Measurements from ENCODE around the gene GORASP1. TPM values are rescaled to one million over a fixed set of nuclear protein-coding genes. Genes with fewer than 3 reads are reported as not detected.

GORASP1 gene
- total and polyA plus RNA-seq, 2 of the 13 experiments (the other 11 are each of a cell fraction or from before 2014, with no cell fraction given), result 36.4 to 39.8 TPM

DNA sequence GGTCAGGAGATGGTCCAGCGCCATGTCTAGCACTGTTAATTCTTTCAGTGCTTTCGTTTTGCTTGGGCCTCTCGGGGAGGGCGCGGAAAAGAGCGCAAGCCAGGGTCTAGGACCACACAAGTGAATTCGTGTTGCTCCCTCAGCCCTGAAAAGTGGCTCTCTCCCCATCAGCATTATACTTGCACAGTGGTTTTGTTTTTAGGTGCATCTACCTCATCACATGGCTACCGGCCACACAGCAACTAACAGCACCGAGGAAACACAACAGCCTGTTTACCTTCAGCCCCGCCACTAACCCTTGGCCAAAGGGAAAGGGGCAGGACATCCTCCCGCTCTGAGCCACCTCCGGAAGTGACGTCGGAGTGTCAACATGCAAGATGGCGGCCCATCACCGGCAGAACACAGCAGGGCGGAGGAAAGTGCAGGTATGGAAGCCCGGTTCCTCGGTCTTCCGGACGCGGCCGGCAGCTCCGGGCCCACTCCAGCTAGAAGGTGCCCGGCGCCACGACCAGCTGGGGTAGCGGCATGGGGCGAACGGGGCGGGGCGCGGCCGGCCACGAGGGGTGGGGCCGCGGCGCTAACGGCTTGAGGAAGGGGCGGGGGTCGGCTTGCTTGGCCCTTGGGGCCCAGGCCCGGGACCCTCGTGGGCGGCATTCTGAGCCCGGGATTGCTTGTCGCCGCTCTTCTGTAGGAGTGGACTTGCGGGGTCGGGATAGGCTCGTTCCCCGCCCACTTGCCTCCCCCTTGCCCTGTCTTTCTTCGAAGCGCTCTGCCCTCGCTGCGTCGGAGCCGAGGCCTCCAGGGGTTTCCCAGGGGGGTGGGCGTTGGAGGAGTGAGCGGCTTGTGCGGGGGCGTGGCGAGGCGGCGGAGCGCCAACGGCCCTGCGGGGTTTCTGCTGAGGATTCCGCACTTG is 55.5 kb downstream of the GORASP1 start, which contains the start of the genes SCN11A and WDR48 (continued):
- TF ChIP-seq ZSCAN31 (CRISPR knock-in tag; IDR thresholded peaks at IDR 0.05; ENCODE audit: low read depth) (peak; percentile 65; the same call in 1 of the 2 replicates), ZNF777 (CRISPR knock-in tag; IDR thresholded peaks at IDR 0.05) (peak; percentile 42), SP140L (CRISPR knock-in tag; IDR thresholded peaks at IDR 0.05; ENCODE audit: borderline replicate concordance) (no peak), HNF4A (CRISPR knock-in tag; IDR thresholded peaks at IDR 0.05) (peak; percentile 54), ZFP41 (CRISPR knock-in tag; IDR thresholded peaks at IDR 0.05; ENCODE audit: borderline replicate concordance) (peak; percentile 41; the same call in 1 of the 2 replicates), ZNF260 (CRISPR knock-in tag; IDR thresholded peaks at IDR 0.05; ENCODE audit: borderline replicate concordance, low read depth) (no peak), ETV5 (CRISPR knock-in tag; IDR thresholded peaks at IDR 0.05; ENCODE audit: borderline replicate concordance) (peak; percentile 93), ZNF451 (CRISPR knock-in tag; IDR thresholded peaks at IDR 0.05) (peak; percentile 36; the same call in 1 of the 2 replicates), RXRA (CRISPR knock-in tag; IDR thresholded peaks at IDR 0.05) (no peak), U2AF2 (IDR thresholded peaks at IDR 0.05; ENCODE audit: low read depth, low read length) (no peak), ZNF274 (CRISPR knock-in tag; IDR thresholded peaks at IDR 0.05) (peak; percentile 76; the same call in 1 of the 2 replicates)
- TF ChIP-seq, protein P1, sequence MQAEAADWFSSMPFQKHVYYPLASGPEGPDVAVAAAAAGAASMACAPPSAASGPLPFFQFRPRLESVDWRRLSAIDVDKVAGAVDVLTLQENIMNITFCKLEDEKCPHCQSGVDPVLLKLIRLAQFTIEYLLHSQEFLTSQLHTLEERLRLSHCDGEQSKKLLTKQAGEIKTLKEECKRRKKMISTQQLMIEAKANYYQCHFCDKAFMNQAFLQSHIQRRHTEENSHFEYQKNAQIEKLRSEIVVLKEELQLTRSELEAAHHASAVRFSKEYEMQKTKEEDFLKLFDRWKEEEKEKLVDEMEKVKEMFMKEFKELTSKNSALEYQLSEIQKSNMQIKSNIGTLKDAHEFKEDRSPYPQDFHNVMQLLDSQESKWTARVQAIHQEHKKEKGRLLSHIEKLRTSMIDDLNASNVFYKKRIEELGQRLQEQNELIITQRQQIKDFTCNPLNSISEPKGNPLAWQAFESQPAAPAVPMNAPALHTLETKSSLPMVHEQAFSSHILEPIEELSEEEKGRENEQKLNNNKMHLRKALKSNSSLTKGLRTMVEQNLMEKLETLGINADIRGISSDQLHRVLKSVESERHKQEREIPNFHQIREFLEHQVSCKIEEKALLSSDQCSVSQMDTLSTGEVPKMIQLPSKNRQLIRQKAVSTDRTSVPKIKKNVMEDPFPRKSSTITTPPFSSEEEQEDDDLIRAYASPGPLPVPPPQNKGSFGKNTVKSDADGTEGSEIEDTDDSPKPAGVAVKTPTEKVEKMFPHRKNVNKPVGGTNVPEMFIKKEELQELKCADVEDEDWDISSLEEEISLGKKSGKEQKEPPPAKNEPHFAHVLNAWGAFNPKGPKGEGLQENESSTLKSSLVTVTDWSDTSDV (CRISPR knock-in tag; IDR thresholded peaks at IDR 0.05), result peak; percentile 18; the same call in 1 of the 2 replicates
- TF ChIP-seq, protein P2, sequence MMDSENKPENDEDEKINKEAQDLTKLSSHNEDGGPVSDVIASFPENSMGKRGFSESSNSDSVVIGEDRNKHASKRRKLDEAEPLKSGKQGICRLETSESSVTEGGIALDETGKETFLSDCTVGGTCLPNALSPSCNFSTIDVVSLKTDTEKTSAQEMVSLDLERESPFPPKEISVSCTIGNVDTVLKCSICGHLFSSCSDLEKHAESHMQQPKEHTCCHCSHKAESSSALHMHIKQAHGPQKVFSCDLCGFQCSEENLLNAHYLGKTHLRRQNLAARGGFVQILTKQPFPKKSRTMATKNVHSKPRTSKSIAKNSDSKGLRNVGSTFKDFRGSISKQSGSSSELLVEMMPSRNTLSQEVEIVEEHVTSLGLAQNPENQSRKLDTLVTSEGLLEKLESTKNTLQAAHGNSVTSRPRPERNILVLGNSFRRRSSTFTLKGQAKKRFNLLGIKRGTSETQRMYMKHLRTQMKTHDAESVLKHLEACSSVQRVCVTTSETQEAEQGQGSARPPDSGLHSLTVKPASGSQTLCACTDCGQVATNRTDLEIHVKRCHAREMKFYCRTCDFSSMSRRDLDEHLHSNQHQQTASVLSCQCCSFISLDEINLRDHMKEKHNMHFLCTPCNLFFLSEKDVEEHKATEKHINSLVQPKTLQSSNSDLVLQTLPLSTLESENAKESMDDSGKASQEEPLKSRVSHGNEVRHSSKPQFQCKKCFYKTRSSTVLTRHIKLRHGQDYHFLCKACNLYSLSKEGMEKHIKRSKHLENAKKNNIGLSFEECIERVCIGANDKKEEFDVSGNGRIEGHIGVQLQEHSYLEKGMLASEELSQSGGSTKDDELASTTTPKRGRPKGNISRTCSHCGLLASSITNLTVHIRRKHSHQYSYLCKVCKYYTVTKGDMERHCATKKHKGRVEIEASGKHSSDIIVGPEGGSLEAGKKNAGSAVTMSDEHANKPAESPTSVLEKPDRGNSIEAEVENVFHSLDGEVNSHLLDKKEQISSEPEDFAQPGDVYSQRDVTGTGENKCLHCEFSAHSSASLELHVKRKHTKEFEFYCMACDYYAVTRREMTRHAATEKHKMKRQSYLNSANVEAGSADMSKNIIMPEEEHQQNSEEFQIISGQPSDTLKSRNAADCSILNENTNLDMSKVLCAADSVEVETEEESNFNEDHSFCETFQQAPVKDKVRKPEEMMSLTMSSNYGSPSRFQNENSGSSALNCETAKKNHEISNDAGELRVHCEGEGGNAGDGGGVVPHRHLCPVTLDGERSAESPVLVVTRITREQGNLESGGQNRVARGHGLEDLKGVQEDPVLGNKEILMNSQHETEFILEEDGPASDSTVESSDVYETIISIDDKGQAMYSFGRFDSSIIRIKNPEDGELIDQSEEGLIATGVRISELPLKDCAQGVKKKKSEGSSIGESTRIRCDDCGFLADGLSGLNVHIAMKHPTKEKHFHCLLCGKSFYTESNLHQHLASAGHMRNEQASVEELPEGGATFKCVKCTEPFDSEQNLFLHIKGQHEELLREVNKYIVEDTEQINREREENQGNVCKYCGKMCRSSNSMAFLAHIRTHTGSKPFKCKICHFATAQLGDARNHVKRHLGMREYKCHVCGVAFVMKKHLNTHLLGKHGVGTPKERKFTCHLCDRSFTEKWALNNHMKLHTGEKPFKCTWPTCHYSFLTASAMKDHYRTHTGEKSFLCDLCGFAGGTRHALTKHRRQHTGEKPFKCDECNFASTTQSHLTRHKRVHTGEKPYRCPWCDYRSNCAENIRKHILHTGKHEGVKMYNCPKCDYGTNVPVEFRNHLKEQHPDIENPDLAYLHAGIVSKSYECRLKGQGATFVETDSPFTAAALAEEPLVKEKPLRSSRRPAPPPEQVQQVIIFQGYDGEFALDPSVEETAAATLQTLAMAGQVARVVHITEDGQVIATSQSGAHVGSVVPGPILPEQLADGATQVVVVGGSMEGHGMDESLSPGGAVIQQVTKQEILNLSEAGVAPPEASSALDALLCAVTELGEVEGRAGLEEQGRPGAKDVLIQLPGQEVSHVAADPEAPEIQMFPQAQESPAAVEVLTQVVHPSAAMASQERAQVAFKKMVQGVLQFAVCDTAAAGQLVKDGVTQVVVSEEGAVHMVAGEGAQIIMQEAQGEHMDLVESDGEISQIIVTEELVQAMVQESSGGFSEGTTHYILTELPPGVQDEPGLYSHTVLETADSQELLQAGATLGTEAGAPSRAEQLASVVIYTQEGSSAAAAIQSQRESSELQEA (CRISPR knock-in tag; IDR thresholded peaks at IDR 0.05; ENCODE audit: not compliant biosample characterization), result peak; percentile 70
- TF ChIP-seq, protein P3, sequence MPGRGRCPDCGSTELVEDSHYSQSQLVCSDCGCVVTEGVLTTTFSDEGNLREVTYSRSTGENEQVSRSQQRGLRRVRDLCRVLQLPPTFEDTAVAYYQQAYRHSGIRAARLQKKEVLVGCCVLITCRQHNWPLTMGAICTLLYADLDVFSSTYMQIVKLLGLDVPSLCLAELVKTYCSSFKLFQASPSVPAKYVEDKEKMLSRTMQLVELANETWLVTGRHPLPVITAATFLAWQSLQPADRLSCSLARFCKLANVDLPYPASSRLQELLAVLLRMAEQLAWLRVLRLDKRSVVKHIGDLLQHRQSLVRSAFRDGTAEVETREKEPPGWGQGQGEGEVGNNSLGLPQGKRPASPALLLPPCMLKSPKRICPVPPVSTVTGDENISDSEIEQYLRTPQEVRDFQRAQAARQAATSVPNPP (CRISPR knock-in tag; IDR thresholded peaks at IDR 0.05), result 0 out of 2 replicates have a peak, but pooled peaks have one; percentile 41
